RPMI7951 (cell line): ENCODE measurements around the gene ATP1B1. TPM values are rescaled to one million over a fixed set of nuclear protein-coding genes. Genes with fewer than 3 reads are reported as not detected.
A peak's percentile ranks its signal among the peaks of the same experiment; 100 is the strongest.

Experiments used
- DNase-seq: peaks from one replicate; pipeline ENCODE4 v3.0.0-alpha.2; 2012; ENCODE audit warnings: low read depth
- total RNA-seq: library from RNA; depleted of rRNA; stranded (reverse); fragments of >200 nt; shearing (Covaris generic); gene quantifications from 2 replicates; pipeline ENCODE4 v1.2.3, GENCODE V29; 2014; rRNA removed

The ATP1B1 gene
- total RNA-seq, result 12.0 and 16.7 TPM in 2 replicates

- peak; percentile 80 for DNase-seq
Measured at GRCh38 chr1:169106095-169106920, at the start of gene ATP1B1. Gene ATP1B1, plus strand, starts transcription at chr1:169106690. Its CDS starts 140 bp downstream, at chr1:169106830.

- no peak for DNase-seq
Measured at GRCh38 chr1:169059421-169059820, 47.1 kb upstream of the ATP1B1 start.

- DNase-seq, result no peak
Measured at GRCh38 chr1:169060043-169060722, 46.3 kb upstream of the ATP1B1 start.

GRCh38 chr1:169060919-169061639 is 45.4 kb upstream of the ATP1B1 start:
- DNase-seq, result no peak

- no peak for DNase-seq
Measured at GRCh38 chr1:169062152-169062551, 44.3 kb upstream of the ATP1B1 start.

GRCh38 chr1:169064103-169064502 is 42.4 kb upstream of the ATP1B1 start:
- DNase-seq, result no peak

GRCh38 chr1:169070547-169070946 is 35.9 kb upstream of the ATP1B1 start:
- no peak for DNase-seq

- DNase-seq, result no peak
Measured at GRCh38 chr1:169070958-169071357, 35.5 kb upstream of the ATP1B1 start.

- no peak for DNase-seq
Measured at GRCh38 chr1:169072945-169073725, 33.4 kb upstream of the ATP1B1 start.

- DNase-seq, result no peak
Measured at GRCh38 chr1:169078163-169078883, 28.2 kb upstream of the ATP1B1 start.

GRCh38 chr1:169081503-169082123 is 24.9 kb upstream of the ATP1B1 start:
- no peak for DNase-seq

- DNase-seq, result no peak
Measured at GRCh38 chr1:169085911-169086310, 20.6 kb upstream of the ATP1B1 start.

GRCh38 chr1:169086603-169087455 is 19.7 kb upstream of the ATP1B1 start:
- peak; percentile 25 for DNase-seq

GRCh38 chr1:169087876-169088275 is 18.6 kb upstream of the ATP1B1 start:
- no peak for DNase-seq

GRCh38 chr1:169089776-169090175 is 16.7 kb upstream of the ATP1B1 start:
- DNase-seq, result no peak

- DNase-seq, result no peak
Measured at GRCh38 chr1:169090308-169090899, 16.1 kb upstream of the ATP1B1 start.

- DNase-seq, result no peak
Measured at GRCh38 chr1:169090900-169091311, 15.6 kb upstream of the ATP1B1 start.

GRCh38 chr1:169091480-169091941 is 15.0 kb upstream of the ATP1B1 start:
- DNase-seq, result no peak

- DNase-seq, result no peak
Measured at GRCh38 chr1:169092399-169092798, 14.1 kb upstream of the ATP1B1 start.
